T-cell (primary cell): ENCODE data around the gene DCUN1D3. TPM values are rescaled to one million over a fixed set of nuclear protein-coding genes. Genes with fewer than 3 reads are reported as not detected.

Experiments
- ATAC-seq, 4 experiments: fragments of 200-7000 bp in 3 of 4; fragments of 150-1000 bp in 1 of 4; cut with Tn5 transposase; replicated peaks in 1 of 4; 1 replicate in 3 of 4; 2 replicates in 1 of 4; pipeline ENCODE4 v1.10.0; 2021; ENCODE audit warnings: moderate library complexity in 3 of 4, mild to moderate bottlenecking in 2 of 4, moderate number of reproducible peaks in 1 of 4
- CTCF ChIA-PET, 2 donors: fragments of 300-600 bp; sonication (Branson Sonifier 250); formaldehyde crosslinking; loops; one replicate each; lab custom pipeline; 2022; ENCODE audit warnings: antibody characterized with exemption in 2 of 2; lab: Charles Lee
- POLR2A ChIA-PET, 2 donors: fragments of 300-600 bp; sonication (Branson Sonifier 250); formaldehyde crosslinking; loops; one replicate each; lab custom pipeline; 2022; ENCODE audit warnings: antibody characterized with exemption in 2 of 2; lab: Charles Lee
- DNase-seq, 35 experiments: peaks; one replicate each; pipeline versions ENCODE4 v3.0.0 to v3.0.0-alpha.2; 2013 to 2023
- H3K27ac ChIP-seq: one replicate; pipeline ENCODE4 v1.5.1; 2013; ENCODE audit warnings: low read length
- H3K27me3 ChIP-seq, 2 experiments: replicated peaks in 1 of 2; 1 replicate in 1 of 2; 2 replicates in 1 of 2; pipeline versions ENCODE4 v1.6.1 to v1.7.0; 2013; ENCODE audit warnings: low read length in 1 of 2, mixed read lengths in 1 of 2; ENCODE audit not compliant: control insufficient read depth in 2 of 2, insufficient read depth in 2 of 2; ENCODE audit errors: extremely low read depth in 1 of 2
- H3K36me3 ChIP-seq, 2 donors: 1 replicate in 1 of 2; 2 replicates in 1 of 2; pipeline versions ENCODE4 v1.6.1 to v1.7.0; 2013; ENCODE audit warnings: low read length in 1 of 2; ENCODE audit not compliant: control insufficient read depth in 2 of 2, insufficient read depth in 1 of 2; ENCODE audit errors: extremely low read depth in 1 of 2
- H3K4me1 ChIP-seq, 2 experiments: 1 replicate in 1 of 2; 2 replicates in 1 of 2; pipeline versions ENCODE4 v1.6.1 to v1.7.0; 2013; ENCODE audit warnings: low read length in 2 of 2, mixed read lengths in 1 of 2; ENCODE audit not compliant: insufficient read depth in 2 of 2, control insufficient read depth in 1 of 2; ENCODE audit errors: extremely low read depth in 1 of 2
- H3K4me3 ChIP-seq, 2 donors: 1 replicate in 1 of 2; 2 replicates in 1 of 2; pipeline versions ENCODE4 v1.5.1 to v1.7.0; 2013; ENCODE audit warnings: mild to moderate bottlenecking in 2 of 2, low read length in 1 of 2, moderate library complexity in 1 of 2; ENCODE audit not compliant: control insufficient read depth in 1 of 2; ENCODE audit errors: extremely low read depth in 1 of 2
- H3K9me3 ChIP-seq: 2 replicates; pipeline ENCODE4 v1.7.0; 2013
- H3K27ac Mint-ChIP-seq, 2 donors: one replicate each; pipeline ENCODE4 v1.8.0; 2020 to 2021; ENCODE audit warnings: mild to moderate bottlenecking in 2 of 2, mixed read lengths in 2 of 2
- H3K27me3 Mint-ChIP-seq, 2 donors: one replicate each; pipeline ENCODE4 v1.8.0; 2021 to 2022; ENCODE audit warnings: mixed read lengths in 2 of 2
- H3K36me3 Mint-ChIP-seq: one replicate; pipeline ENCODE4 v1.8.0; 2021; ENCODE audit warnings: mixed read lengths
- H3K4me1 Mint-ChIP-seq, 3 donors: one replicate each; pipeline ENCODE4 v1.8.0; 2020 to 2022; ENCODE audit warnings: mixed read lengths in 3 of 3, mild to moderate bottlenecking in 1 of 3
- H3K4me3 Mint-ChIP-seq, 3 donors: one replicate each; pipeline ENCODE4 v1.8.0; 2020 to 2022; ENCODE audit warnings: mild to moderate bottlenecking in 3 of 3, mixed read lengths in 3 of 3, moderate library complexity in 3 of 3
- H3K9me3 Mint-ChIP-seq, 3 donors: one replicate each; pipeline ENCODE4 v1.8.0; 2020 to 2022; ENCODE audit warnings: mixed read lengths in 3 of 3
- WGBS: methylation state at CpG from one replicate; pipeline ENCODE4 v1.1.5; 2013; ENCODE audit warnings: missing lambda C conversion rate; ENCODE audit not compliant: insufficient coverage; 5-methylcytosine and 5-hydroxymethylcytosine counted together
- total RNA-seq, 35 experiments: library from RNA in 6 of 35; stranded (reverse) in 6 of 35; fragments of 120-200 nt in 1 of 35; gene quantifications; one replicate each; pipeline versions ENCODE4 v1.2.1 to v1.2.4 and lab custom pipeline; 2013 to 2026

The DCUN1D3 gene
- total RNA-seq, 5 donors from 2014 or later (not counting 1 experiment from before 2014, with no cell fraction given) = 3.3 to 7.5 (median 5.7) TPM

DNA sequence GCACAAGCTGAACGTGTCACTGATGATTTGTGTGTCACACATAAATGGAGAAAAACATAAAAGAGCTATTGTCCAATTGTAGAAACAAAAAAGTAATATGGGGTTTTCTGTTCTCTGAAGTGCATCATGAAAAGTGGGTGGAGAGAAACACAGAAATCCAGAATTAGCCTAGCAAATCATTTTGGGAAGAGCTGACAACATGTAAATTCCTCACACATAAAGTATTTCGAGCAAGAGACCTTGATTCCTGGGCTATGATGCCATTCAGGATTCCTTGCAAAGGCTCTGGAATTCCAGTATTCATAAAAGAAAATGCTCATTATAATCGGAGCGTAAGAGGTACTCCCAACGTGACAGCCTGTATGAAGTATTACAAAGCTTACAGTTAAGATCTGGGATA lies 1.1 kb downstream of the DCUN1D3 start:
- Histone ChIP-seq H3K4me1 (peaks cover 16 to 29% of the 10 kb centered on the region in 2 experiments), H3K36me3 (peaks cover 0 to 5% of the 10 kb centered on the region in 2 donors), H3K4me3 (no peak overlapping the region), H3K27ac (peak overlapping the region; percentile 43), H3K27me3 (no peaks in the 10 kb centered on the region), H3K9me3 (no peaks in the 10 kb centered on the region)
- no CpG with 5 or more reads among the region's 5 CpGs for WGBS
- Mint-ChIP-seq H3K4me3 (peak overlapping the region; percentile 87 to 96 (median 90)), H3K27ac (peak overlapping the region; percentile 90 to 92), H3K9me3 (no peaks in the 10 kb centered on the region), H3K27me3 (no peaks in the 10 kb centered on the region), H3K36me3 (peaks cover 7% of the 10 kb centered on the region), H3K4me1 (peaks cover 56 to 63% (median 61%) of the 10 kb centered on the region in 3 donors)
- ChIA-PET POLR2A (no interaction called here), CTCF (interaction anchor here (0.8 to 2.7 kb wide), 3 partner anchors 18 to 49 kb away, joined by 3 to 17 read pairs (median 3); no protein-coding TSS in a partner anchor)
- no peak for ATAC-seq
- DNase-seq = no peak

DNA sequence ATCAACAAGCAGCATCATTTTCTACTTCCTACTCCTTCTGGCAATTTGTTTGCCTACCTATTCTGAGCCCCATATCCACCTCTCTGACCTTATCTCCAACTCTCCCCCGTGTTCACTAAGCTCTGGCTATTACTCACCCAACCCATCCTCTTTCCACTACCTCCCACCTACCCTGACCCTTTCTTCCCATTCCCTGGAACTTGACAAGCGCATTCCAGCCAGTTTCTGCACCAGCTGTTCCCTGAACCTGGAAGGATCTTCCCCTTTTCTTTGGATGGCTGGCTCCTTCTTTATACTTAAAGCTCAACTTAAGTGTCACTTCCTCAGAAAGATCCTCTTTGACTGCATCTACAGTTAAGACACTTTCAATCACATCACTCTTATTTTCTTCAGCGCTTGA lies 2.2 kb downstream of the DCUN1D3 start:
- Mint-ChIP-seq H3K4me3 (no peak overlapping the region), H3K9me3 (no peaks in the 10 kb centered on the region), H3K27ac (no peak overlapping the region), H3K4me1 (peaks cover 48 to 52% (median 49%) of the 10 kb centered on the region in 3 donors), H3K27me3 (no peaks in the 10 kb centered on the region), H3K36me3 (peaks cover 7% of the 10 kb centered on the region)
- Histone ChIP-seq H3K4me3 (no peak overlapping the region), H3K27me3 (no peaks in the 10 kb centered on the region), H3K36me3 (peaks cover 0 to 5% of the 10 kb centered on the region in 2 donors), H3K4me1 (peaks cover 9 to 21% of the 10 kb centered on the region in 2 experiments), H3K27ac (no peak overlapping the region), H3K9me3 (no peaks in the 10 kb centered on the region)
- WGBS = 73% methylated on average over 2 of the region's 3 CpGs
- ATAC-seq (no peak), DNase-seq (no peak)
- ChIA-PET CTCF (no interaction called here), POLR2A (no interaction called here)

DNA sequence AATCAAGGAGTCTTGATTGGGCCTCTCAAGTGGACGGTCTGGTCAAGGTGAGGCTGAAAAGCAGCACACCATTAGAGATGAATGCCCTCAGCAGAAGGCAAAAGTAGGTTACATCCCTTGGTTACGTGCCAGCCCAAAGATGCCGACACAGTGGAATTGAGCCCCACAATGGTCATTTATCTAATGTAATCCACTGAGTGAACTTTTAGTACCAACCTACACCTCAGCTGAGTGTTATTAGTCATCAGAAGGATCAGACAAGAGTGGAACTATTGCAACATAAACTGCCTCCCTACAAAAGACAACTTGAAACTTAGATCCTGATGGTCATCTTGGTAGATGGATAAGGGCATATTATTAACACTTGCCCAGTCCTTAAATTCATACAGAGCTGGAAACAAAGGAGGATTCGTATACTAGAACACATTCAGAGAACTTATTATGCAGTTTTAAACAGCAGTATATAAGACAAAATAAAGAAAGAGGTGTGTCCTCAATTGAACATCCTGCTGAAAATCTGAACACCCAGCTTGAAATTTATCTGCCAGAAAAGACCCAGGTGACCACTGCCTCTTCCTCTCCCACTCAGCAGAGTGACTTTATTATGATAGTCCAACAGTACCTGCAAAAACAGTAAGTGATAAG lies 2.8 kb downstream of the DCUN1D3 start:
- POLR2A ChIA-PET = no interaction called here
- DNase-seq (no peak), ATAC-seq (no peak)
- Mint-ChIP-seq H3K27ac (no peak overlapping the region), H3K36me3 (peaks cover 10% of the 10 kb centered on the region), H3K4me3 (no peak overlapping the region), H3K4me1 (peaks cover 43 to 47% (median 45%) of the 10 kb centered on the region in 3 donors), H3K9me3 (no peaks in the 10 kb centered on the region), H3K27me3 (no peaks in the 10 kb centered on the region)
- 90% methylated on average over 2 of the region's 4 CpGs for WGBS
- Histone ChIP-seq H3K27ac (no peak overlapping the region), H3K9me3 (no peaks in the 10 kb centered on the region), H3K4me1 (peaks cover 9 to 20% of the 10 kb centered on the region in 2 experiments), H3K27me3 (no peaks in the 10 kb centered on the region), H3K36me3 (peaks cover 0 to 7% of the 10 kb centered on the region in 2 donors), H3K4me3 (no peak overlapping the region)
- CTCF ChIA-PET = no interaction called here

DNA sequence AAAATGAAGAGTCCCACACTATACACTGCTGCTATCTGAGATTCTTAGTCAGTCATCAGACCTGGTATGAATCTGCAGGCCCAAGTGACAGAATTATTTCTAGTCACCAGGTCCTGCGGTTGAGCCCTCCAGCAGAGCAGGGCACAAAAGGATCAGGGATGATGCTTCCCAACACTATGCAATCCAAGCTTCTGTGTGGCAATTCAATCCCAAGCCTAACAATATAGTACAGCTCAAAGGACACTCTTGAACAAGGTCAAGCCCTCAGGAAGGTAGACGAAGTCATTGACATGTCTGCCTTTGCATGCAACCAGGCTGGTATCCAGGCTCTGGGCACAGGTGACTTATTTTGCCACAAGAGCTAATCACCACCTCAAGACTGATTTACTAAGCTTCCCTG lies 5.8 kb downstream of the DCUN1D3 start:
- Histone ChIP-seq H3K9me3 (no peaks in the 10 kb centered on the region), H3K36me3 (peaks cover 0 to 10% of the 10 kb centered on the region in 2 donors), H3K4me1 (peaks cover 3 to 5% of the 10 kb centered on the region in 2 experiments), H3K4me3 (no peak overlapping the region), H3K27me3 (no peaks in the 10 kb centered on the region), H3K27ac (no peak overlapping the region)
- ATAC-seq = no peak
- Mint-ChIP-seq H3K27ac (no peak overlapping the region), H3K9me3 (no peaks in the 10 kb centered on the region), H3K36me3 (peaks cover 23% of the 10 kb centered on the region), H3K4me3 (no peak overlapping the region), H3K4me1 (peaks cover 20 to 25% (median 23%) of the 10 kb centered on the region in 3 donors), H3K27me3 (no peaks in the 10 kb centered on the region)
- 100% methylated on average over 1 of the region's 2 CpGs for WGBS
- no peak for DNase-seq
- ChIA-PET CTCF (no interaction called here), POLR2A (no interaction called here)

DNA sequence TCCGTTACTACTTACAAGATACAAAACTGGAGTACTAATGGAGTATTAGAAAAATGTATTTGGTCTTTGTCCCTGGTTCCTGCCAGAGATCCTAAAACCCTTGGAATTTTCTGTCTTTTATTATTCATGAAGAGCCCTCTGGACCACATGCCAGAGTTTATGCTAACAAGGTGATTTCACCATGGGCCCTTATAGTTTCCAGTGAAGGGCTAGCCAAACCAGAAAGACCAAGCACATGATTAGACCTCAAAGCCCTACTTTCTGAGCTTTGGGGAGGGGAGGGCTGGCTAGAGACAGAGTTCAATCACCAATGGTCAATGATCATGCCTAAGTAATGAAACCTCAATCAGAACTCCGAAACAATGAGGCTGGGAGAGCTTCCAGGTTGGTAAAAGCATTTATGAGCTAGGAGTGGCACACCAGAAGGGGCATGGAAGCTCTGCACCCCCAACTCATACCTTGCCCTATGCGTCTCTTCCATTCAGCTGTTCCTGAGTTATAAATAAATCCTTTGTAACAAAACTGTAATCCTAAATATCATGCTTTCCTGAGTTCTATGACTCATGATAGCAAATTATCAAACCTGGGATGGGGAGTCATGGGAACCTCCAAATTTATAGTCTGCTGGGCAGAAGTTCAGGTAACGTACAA lies 10.4 kb downstream of the DCUN1D3 start:
- Histone ChIP-seq H3K27me3 (no peaks in the 10 kb centered on the region), H3K9me3 (no peaks in the 10 kb centered on the region), H3K36me3 (peaks cover 0 to 5% of the 10 kb centered on the region in 2 donors), H3K4me1 (no peaks in the 10 kb centered on the region), H3K4me3 (no peak overlapping the region), H3K27ac (no peak overlapping the region)
- CTCF ChIA-PET = interaction anchor here in 1 of 2 donors (0.7 kb wide), 2 partner anchors 16 to 29 kb away, joined by 3 to 4 read pairs; no protein-coding TSS in a partner anchor
- no CpG with 5 or more reads among the region's 4 CpGs for WGBS
- ATAC-seq = no peak
- DNase-seq = no peak
- H3K27ac Mint-ChIP-seq = peak overlapping the region in 1 of 2 donors; percentile 44
- H3K36me3 Mint-ChIP-seq = peaks cover 27% of the 10 kb centered on the region
- no peak overlapping the region for H3K4me3 Mint-ChIP-seq
- no peaks in the 10 kb centered on the region for H3K9me3 Mint-ChIP-seq
- no peaks in the 10 kb centered on the region for H3K27me3 Mint-ChIP-seq
- POLR2A ChIA-PET = no interaction called here
- H3K4me1 Mint-ChIP-seq = peaks cover 7 to 12% (median 7%) of the 10 kb centered on the region in 3 donors

DNA sequence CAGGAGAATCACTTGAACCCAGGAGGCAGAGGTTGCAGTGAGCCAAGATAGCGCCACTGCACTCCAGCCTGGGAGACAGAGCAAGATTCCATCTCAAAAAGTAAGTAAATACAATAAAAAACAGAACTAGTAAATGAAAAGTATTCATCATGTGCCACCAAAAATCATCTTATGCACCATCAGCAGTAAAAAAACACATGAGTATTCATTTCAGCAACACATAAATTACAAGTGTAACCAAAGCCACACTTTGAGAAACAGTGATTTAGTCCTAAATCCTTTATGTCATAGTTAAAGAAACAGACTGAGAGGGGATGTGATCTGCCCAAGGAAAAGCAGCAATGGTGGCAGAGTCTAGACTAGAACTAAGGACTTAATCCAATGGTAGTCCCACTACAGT lies 13.0 kb downstream of the DCUN1D3 start:
- POLR2A ChIA-PET = no interaction called here
- DNase-seq (no peak), ATAC-seq (no peak)
- H3K4me3 Mint-ChIP-seq = no peak overlapping the region
- H3K9me3 Mint-ChIP-seq = no peaks in the 10 kb centered on the region
- Histone ChIP-seq H3K27me3 (no peaks in the 10 kb centered on the region), H3K4me3 (no peak overlapping the region), H3K9me3 (no peaks in the 10 kb centered on the region), H3K36me3 (peaks cover 0 to 1% of the 10 kb centered on the region in 2 donors), H3K27ac (no peak overlapping the region), H3K4me1 (no peaks in the 10 kb centered on the region)
- WGBS = no CpG with 5 or more reads among the region's 1 CpG
- peaks cover 29% of the 10 kb centered on the region for H3K36me3 Mint-ChIP-seq
- H3K27ac Mint-ChIP-seq = no peak overlapping the region
- H3K27me3 Mint-ChIP-seq = no peaks in the 10 kb centered on the region
- peaks cover 15 to 18% (median 17%) of the 10 kb centered on the region in 3 donors for H3K4me1 Mint-ChIP-seq
- CTCF ChIA-PET = no interaction called here
